ENCODE measurements around the gene EYS. TPM values are rescaled to one million over a fixed set of nuclear protein-coding genes. Genes with fewer than 3 reads are reported as not detected.

EYS gene
- total RNA-seq, 1 experiment from 2014 or later, result not detected

DNA sequence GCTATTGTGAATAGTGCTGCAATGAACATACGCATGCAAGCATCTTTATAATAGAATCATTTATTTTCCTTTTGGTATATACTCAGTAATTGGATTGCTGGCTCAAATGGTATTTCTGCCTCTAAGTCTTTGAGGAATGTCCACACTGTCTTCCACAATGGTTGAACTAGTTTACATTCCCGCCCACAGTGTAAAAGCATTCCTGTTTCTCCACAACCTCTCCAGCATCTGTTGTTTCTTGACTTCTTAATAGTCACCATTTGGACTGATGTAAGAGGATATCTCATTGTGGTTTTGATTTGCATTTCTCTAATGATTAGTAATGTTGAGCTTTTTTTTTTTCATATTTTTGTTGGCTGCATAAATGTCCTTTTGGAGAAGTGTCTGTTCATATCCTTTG is 1862.7 kb downstream of the EYS start:
- Mint-ChIP-seq H3K27ac (no peak overlapping the region), H3K36me3 (ENCODE audit: insufficient read depth in 1 of 3, low read depth in 3 of 3) (peaks cover 0 to under 1% (median 0%) of the 10 kb centered on the region in 3 experiments; a peak in 2 of 7 replicates), H3K9me3 (peaks cover 0 to 9% of the 10 kb centered on the region in 2 experiments; a peak in 3 of 5 replicates), H3K4me1 (no peaks in the 10 kb centered on the region), H3K27me3 (ENCODE audit: low read depth) (no peaks in the 10 kb centered on the region), H3K4me3 (no peak overlapping the region)
- DNase-seq, result no peak
- H2BK20ac ChIP-seq (ENCODE audit: low read depth, low read length, poor library complexity, severe bottlenecking), result no peak overlapping the region
- no CpG with 5 or more reads among the region's 2 CpGs for WGBS (ENCODE audit: extremely low coverage, insufficient read length, low lambda C conversion rate)
- H2BK15ac ChIP-seq (ENCODE audit: low read depth, low read length), result no peak overlapping the region
- H3K27ac ChIP-seq (ENCODE audit: insufficient read length, low read depth, low read length), result no peak overlapping the region
- H3K9ac ChIP-seq (ENCODE audit: extremely low read depth, insufficient read length, low read length), result no peak overlapping the region
- no peak overlapping the region for H2AK5ac ChIP-seq (ENCODE audit: insufficient read length, low read length)
- no peak overlapping the region for H4K5ac ChIP-seq (ENCODE audit: insufficient read length, low read depth, low read length)
- H2BK12ac ChIP-seq (ENCODE audit: insufficient read length, low read depth, low read length), result no peak overlapping the region
- H3K4me1 ChIP-seq (ENCODE audit: insufficient read depth, low read length), result no peaks in the 10 kb centered on the region
- no peaks in the 10 kb centered on the region for H3K23me2 ChIP-seq (ENCODE audit: insufficient read length, low read depth, low read length, poor library complexity, severe bottlenecking)
- no peak overlapping the region for H3K4ac ChIP-seq (ENCODE audit: low read depth, low read length)
- H3K79me1 ChIP-seq (ENCODE audit: insufficient read depth, low read depth, low read length, poor library complexity, severe bottlenecking), result no peaks in the 10 kb centered on the region
- no peak overlapping the region for H4K8ac ChIP-seq (replicated peaks; ENCODE audit: insufficient read length, low read depth, low read length)
- H2BK120ac ChIP-seq (ENCODE audit: low read depth, low read length, poor library complexity, severe bottlenecking), result no peak overlapping the region
- H3K9me3 ChIP-seq (ENCODE audit: control insufficient read depth, low read depth, low read length), result no peaks in the 10 kb centered on the region
- no peaks in the 10 kb centered on the region for H3K27me3 ChIP-seq (ENCODE audit: insufficient read depth, low read length)
- no peak for TF ChIP-seq CTCF (conservative IDR thresholded peaks at IDR 0.05)
- no peak overlapping the region for H4K91ac ChIP-seq (ENCODE audit: insufficient read length, low read depth, low read length)
- H3K23ac ChIP-seq (ENCODE audit: insufficient read length, low read depth, low read length), result no peak overlapping the region
- no peak overlapping the region for H3K56ac ChIP-seq (ENCODE audit: insufficient read length, low read depth, low read length)
- H3T11ph ChIP-seq (ENCODE audit: low read length), result no peak overlapping the region
- H4K20me1 ChIP-seq (ENCODE audit: control insufficient read depth, insufficient read depth, insufficient read length), result no peaks in the 10 kb centered on the region
- H3K4me2 ChIP-seq (ENCODE audit: insufficient read depth, insufficient read length, low read length), result no peak overlapping the region
- no peak overlapping the region for H3K18ac ChIP-seq (ENCODE audit: insufficient read length, low read depth, low read length)
- no peak overlapping the region for H3K14ac ChIP-seq (ENCODE audit: insufficient read depth, low read length)
- no peak overlapping the region for H2AFZ ChIP-seq (ENCODE audit: low read length)
- H3K79me2 ChIP-seq (ENCODE audit: insufficient read depth, low read length), result no peaks in the 10 kb centered on the region
- no peak overlapping the region for H2BK5ac ChIP-seq (ENCODE audit: insufficient read length, low read length)
